Endothelial cell of hepatic sinusoid (primary cell): Measurements from ENCODE around the gene CSRNP3.

Source experiments
- in situ Hi-C: cut with HindIII; loops from 2 replicates; pipeline ENCODE4 v1.10.0; 2017; ENCODE audit warnings: low sequenced_read_pairs

Gene CSRNP3, protein sequence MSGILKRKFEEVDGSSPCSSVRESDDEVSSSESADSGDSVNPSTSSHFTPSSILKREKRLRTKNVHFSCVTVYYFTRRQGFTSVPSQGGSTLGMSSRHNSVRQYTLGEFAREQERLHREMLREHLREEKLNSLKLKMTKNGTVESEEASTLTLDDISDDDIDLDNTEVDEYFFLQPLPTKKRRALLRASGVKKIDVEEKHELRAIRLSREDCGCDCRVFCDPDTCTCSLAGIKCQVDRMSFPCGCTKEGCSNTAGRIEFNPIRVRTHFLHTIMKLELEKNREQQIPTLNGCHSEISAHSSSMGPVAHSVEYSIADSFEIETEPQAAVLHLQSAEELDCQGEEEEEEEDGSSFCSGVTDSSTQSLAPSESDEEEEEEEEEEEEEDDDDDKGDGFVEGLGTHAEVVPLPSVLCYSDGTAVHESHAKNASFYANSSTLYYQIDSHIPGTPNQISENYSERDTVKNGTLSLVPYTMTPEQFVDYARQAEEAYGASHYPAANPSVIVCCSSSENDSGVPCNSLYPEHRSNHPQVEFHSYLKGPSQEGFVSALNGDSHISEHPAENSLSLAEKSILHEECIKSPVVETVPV

DNA sequence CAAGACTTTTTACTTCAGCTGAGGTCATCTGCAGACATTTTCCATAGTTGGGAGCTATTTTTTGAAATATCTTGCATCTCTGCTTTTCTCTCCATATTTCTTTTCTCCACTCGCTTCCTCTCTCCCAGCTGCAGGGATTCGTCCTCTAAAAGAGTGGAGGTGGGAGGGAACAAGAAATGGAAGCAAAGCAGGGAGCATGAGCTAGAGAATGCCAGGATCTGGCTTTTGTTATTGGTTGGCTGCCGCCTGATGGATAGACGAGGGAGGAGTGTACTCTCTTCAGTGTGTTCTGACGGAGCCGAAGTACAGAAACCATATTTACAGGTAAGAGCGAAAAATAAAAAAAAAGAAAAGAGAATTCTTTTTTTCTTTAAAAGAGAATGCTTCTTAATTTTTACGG, at the start of gene CSRNP3:
CSRNP3 (plus strand) TSS at position 282 of the 400 bp plus-strand sequence. CDS start 125,368 bp downstream, outside the sequence.
- in situ Hi-C loops: no loop called here

DNA sequence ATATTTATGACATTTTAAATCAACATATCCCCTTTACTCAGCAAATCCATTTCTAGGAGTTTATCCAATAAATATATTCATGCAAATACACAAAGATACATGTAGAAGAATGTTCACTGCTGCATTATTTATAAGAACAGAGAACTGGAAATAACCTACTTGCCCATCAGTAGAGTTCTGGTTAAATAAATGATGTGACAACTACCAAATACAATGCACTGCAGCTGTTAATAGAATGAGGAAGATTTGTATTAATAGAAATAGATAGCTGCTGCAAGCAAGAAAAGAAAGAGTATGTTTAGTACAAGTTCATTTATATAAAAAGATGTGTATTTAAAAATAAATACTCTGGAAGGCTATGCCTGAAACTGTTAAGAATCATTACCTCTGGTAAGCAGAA, 49.3 kb upstream of the CSRNP3 start:
- in situ Hi-C loops: no loop called here

DNA sequence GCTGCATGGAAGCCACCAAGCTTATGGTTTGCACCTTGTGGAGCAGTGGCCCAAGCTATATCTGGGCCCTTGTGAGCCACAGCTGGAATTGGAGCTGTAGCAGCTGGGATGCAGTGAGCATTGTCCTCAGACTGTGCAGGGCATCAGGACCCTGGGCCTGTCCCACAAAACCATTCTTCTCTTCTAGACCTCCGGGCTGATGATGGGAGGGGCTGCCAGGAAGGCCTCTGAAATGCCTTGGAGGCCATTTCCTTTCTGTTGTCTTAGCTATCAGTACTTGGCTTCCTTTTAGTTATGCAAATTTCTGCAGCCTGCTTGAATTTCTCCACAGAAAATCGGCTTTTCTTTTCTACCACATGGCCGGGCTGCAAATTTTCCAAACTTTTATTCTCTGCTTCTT, 46.4 kb upstream of the CSRNP3 start:
- in situ Hi-C loops: no loop called here

DNA sequence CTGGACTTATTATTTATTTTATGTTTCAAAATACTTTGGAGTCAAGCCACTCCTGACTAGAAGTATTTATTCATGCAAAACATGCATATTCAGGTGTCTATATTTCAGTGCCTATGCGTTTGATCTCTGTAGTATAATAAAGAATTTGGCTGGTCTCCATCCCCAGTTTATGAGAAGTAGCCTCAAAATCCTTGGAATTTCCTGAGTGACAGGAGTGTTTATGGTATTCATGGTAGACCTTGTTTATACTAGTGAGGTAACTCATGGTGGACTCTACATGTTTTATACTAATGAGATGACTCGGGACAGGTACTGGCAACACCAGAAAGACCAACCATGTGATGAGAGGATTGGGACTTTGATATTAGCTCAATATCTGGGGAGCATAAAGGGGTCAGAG, 43.9 kb upstream of the CSRNP3 start:
- in situ Hi-C loops: no loop called here

DNA sequence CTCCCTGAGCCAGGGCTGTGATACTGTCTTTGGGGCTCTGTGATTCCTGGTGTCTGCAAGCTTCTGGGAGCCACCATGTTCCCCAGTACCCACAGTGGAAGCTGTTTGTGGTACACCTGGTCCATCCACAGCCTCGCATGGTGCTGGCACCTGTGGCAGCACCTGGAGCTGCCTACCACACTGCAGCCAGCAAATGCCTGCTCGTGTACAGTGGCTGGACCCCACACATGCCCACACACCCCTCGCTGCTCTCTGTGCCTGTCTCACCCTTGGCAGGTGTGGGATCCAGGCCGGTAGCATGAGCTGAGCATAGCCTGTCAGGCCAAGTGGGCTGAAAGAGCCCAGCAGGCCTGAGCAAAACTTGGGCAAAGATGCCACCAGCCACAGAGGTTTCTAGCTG, 41.8 kb upstream of the CSRNP3 start:
- in situ Hi-C loops: no loop called here

DNA sequence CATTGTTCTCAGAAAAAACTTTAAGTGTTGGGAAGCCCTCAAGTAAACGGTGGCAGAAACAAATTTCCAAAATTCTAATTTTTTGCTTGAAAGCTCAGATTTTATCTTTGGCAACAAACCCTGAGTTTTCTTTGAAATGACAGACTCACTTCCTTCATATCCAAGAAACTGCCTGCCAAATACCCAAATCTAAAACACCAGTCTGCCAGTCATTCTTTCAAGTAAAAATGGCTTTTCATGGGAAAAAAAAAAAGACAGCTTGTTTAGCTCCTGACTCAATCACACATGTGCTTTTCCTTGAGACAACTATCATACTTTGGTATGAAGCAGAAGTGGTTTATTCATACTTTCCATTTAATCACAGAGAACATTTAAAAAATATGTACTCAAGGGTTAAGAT, 40.6 kb upstream of the CSRNP3 start:
- in situ Hi-C loops: no loop called here

DNA sequence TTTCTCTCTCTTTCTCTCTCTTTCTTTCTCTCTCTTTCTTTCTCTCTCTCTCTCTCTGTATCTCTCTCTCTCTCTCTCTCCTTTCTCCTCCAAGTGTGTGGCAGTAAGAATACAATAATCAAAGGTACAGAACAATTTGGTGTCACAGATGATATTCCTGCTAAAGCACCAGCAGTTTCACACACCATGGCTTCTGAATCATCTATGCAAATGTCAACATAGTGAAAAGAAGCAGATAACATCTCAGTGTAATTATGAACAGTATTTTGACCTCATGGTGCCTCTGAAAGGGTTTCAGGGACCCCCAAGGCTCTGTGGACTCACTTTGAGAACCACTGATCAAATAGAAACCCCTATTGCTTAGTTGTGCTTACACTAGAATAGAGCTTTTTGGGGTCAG, 38.5 kb upstream of the CSRNP3 start:
- in situ Hi-C loops: no loop called here

DNA sequence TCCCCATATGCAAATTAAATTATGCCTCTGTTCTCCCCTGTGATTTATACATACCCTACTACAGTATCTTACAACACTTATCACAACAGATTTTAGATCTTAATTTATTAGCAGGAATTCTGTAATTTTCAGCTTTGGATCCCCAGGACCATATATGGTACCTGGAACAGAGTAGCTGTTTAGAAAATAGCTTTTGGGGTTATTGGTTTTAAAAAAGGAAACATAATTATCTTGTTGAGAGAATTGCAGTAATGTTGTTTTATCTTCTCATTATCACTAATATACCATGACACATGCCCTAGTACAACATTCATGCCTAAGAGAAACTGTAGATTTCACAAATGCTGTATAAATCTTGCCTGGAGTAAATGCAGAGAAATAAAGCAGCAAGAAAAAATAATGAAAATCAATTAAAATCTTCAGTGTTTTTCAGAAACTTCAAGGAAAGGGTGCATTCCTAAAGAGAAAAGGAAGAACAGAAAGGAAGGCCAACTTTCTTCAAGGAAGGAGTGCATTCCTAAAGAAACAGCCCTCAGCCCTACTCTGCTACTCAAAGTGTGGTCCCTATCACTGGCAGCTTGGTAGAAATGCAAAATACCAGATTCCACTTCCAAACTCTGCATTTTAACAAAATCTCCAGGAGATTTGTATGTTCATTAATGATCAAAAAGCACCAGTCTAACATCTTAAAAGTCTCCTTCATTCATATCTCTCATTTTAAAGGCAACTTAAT, 37.1 kb upstream of the CSRNP3 start:
- in situ Hi-C loops: no loop called here

DNA sequence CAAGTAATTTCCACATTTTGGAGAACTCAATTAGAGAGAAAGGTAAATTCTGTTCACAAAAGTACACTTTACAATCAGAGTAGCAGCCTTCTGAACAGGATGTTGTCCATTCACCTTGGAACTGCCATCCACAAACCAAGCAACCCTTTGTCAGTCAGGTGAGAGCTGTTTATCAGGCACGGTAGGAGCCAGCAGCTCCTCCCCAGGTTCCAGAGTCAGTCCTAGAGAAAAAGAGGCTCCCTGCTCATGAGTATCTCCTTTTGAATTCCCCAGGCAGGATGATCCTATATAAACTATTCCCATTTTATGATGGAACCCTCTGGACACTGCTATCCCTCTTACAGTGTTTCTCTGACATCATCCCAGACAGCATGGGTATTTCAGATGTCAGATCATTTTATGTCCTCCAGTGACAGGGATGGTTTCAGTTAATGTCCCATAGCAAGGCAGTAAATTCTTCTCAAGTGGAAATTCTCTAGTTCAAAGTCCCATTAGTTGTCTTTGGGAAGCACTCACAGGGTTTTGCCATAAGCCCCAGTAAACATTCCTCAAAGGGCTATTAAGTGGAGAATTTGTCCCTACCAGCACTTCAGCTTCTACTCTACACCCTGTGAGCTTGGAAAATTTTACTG, 34.5 kb upstream of the CSRNP3 start:
- in situ Hi-C loops: no loop called here

DNA sequence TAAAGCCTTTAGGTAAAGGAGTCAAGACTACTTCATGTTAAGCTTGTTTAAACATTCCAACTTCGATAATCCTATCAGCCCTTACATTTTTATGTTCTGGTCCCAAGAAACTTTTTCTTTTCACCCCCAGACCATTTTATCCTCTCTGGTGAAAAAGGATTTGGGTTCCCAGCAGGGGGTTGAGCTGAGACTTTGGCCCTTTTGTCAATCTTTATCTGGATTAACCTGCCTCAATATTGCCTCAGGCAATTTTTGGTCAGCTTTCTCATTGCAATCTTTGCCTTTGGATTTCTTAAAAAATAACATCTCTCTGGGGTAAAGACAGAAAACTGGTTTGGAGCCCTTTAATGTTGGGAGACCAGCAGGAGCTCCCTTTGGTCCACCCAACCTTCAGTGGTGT, 33.9 kb upstream of the CSRNP3 start:
- in situ Hi-C loops: no loop called here

DNA sequence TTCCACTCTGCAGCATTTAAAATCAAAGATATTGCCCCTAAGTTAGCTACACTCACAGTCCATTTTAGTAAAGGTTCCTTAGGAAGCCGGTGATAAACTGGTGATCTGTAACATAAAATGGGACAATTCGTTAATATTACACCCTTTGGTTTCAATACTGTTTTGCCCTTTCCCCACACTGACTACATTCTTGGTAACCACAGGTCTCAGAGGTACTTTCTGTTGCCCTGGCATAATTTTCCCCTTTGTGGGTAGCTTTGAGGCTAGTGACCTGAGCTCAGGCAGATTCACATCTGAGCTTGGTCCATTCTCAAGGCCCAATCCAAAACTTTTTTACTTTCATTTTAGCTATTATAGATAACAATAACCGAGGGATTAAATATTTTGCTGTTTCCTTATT, 32.9 kb upstream of the CSRNP3 start:
- in situ Hi-C loops: no loop called here

DNA sequence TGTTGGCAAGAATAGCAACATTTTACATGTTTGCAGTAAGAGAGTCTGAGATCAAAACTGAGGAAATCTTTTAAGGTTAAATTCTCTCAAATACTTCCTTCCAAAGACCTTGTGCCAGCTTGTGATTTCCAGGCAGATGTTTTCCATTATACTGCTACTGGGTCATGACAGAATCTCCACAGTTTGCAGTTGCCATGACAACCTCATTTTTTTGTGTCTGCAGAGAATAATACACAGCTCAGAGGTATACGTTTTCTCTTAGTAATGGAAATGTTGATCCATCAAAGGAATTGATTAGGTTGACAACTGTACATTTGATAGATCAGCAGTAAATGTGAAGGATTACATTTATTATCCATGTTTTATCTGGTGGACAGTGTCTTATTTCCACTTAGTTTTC, 29.1 kb upstream of the CSRNP3 start:
- in situ Hi-C loops: no loop called here

DNA sequence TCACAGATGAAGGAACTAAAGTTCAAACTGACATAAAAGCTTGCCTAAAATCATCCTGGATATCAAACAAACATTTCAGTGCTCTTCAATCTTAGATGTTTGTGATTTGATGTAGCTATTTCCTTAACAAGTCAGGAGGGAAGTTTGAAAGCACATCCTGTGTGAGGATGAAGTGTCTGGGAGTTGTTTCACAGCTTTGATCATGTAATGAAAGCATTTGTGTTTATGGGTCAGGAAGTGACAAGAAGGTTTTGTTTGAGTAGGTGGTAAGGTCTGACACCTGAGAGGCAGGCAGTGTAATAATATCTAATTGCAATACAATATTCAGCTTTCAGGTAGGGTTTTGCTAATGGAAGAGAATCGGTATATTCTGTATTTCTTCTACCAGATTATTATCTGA, 26.0 kb upstream of the CSRNP3 start:
- in situ Hi-C loops: no loop called here

DNA sequence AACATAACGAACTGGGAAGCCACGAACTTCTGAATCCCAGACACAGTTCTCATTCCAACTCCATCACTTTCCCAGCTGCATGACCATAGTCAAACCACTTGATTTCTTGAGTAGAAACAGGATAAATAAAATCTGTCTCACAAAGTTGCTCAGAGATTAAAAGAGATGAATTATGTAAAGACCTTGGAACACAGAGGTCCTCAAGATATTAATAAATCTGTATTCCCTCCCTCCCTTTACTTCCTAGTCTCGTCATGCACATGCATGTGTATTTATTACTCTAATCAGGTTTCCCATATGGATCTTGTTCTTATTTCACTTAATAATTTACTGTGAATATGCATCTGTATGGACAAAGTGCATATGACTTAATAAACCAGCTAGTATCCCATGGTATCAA, 21.1 kb upstream of the CSRNP3 start:
- in situ Hi-C loops: no loop called here

DNA sequence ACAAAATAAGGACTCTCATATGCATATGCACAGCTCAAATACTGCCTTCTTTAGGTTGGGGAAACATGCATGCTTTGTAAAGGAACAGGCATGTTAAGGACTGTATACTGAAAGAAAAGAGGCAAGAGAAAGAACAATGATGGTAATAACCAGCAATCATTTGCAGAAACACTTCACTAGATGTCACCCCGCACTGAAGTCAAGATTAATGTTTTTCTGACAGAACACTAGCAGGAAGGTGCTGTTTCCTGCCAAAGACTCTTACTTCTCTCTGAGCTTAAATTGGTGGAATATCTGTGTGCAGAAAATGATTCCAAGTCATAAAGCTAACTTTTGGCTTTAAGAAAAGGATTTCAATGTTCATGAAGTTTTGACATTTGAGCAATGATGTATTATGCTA, 19.3 kb upstream of the CSRNP3 start:
- in situ Hi-C loops: no loop called here

DNA sequence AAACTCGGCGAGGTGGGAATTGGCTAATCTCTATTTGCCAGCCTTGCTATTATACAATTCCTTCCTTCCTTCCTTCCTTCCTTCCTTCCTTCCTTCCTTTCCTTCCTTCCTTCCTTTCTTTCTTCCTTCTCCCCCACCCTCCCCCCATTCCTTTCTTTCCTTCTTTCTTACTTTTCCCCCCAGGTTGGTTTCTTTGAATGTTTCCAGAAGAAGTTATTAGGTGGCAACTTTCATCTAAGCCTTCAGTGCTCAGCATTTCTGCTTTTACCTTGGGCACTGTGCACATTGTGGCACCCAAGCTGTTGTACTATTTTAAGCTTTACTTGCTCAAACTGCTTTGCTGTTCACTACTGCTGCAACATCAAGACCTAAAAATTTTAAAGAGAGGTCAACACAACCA, 17.2 kb upstream of the CSRNP3 start:
- in situ Hi-C loops: no loop called here

DNA sequence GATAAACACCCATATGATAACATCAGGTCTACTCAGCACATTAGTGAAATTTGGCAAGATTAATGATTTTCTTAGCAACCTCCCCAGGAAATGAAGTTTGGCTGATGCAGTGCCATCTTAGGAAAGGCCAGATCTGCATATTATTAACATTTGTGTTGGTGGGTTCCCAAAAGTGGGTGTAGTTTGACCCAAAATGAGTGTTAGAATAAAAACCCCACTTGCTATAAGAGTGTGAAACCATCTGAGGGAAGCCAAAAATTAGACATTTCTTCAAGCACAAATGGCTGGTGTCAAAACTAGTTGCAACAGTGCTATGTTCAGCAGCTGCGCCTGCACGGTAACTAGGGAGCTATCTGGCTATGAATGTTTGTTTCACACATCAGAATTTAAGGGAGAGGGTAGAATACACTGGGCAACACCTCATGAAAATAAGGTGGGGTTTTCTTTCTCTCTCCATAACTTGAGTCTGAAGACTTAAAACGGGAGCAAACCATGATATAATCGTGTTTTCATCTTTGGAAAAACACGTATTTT, 15.9 kb upstream of the CSRNP3 start:
- in situ Hi-C loops: no loop called here

DNA sequence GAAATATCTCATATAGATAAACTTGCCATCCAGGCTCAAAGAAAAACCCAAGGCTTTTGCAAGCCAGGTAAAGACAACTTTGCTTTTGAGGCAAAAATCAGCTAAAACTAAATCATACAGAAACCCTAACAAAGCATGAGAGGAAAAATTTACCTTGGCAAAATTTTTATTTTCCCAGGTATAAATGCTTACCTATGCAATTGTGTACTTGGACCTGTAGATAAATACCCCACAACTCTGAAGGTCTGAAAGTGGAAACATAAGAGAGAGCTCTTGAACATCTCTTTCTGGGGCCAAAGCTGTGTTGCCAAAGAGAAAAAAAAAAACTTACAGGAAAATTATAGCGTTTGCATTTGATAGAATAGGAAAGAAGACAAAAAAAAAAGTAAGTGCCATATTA, 14.6 kb upstream of the CSRNP3 start:
- in situ Hi-C loops: no loop called here

DNA sequence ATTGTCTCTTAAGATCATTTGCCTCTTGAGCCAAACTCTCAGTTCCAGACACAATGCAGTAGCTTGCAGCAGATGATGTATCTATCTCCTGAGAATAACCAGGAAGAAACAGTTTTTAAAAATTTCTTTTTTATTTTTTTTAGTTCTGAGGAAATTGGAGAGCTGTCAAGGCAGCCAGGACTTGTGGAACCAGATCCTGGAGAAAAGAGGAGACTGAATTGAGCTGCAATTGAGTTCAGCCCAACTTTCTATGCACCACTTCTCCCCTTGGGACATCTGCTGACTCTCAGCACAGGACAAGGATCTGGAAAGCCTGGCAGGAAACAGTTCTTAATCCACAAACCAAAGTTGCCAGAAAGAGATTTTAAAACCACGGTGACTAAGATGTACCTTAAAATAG, 13.5 kb upstream of the CSRNP3 start:
- in situ Hi-C loops: no loop called here

DNA sequence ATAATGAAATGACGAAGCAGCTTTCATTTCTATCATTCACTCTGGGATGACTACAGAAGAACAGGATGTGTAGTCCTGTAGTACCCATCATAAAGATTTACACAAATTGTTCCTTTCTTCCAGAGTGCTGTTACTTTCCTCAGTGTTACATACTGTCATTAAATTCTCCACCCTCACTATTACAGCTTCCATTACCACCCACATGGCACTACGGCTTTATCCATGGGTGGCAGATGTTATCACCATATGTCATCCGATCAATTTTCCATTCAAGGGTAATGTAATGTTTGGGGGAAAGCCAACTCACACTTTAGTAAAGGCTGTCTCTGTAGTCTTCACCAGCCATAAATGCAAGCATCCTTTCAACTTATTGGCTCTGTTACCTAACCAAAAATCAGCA, 7.1 kb upstream of the CSRNP3 start:
- in situ Hi-C loops: no loop called here

DNA sequence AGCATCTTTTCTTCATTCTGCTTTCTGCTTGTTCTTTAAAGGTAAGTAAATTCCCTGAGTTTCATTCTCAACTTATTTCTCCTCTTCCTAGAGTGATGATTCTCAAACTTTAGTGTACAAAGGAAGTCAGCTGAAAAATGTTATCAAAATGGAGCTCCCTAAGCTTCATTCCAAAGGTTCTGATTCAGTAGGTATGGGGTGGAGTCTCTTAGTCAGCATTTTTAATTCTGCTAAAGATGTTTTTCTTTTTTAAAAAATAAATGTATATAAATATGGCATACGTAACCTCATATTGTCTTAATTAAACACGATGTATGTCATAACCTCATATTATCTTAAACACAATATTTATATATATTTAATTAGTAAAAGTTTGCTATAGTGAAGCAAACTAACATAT, 3.1 kb upstream of the CSRNP3 start:
- in situ Hi-C loops: no loop called here
